KG1 (cell line): ENCODE results near the gene METRNL.
"Not testable (repeated sequence)": the region's sequence is repeated elsewhere in the genome, so short reads cannot be mapped to it uniquely, and the experiment has no call there.

Experiments used
- DNase-seq: peaks from one replicate; lab custom pipeline; 2025; lab: John Stamatoyannopoulos, UW

METRNL gene

DNA sequence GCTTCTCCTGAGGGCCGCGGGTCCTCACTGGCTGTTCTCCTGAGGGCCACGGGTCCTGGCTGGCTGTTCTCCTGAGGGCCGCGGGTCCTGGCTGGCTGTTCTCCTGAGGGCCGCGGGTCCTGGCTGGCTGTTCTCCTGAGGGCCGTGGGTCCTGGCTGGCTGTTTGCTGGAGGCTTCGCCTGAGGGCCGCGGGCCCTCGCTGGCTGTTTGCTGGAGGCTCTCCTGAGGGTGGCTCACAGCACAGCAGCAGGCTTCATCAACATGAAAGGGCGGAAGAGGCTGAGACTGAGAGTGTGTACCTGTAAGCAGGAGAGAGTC, 60.8 kb downstream of the METRNL start:
- DNase-seq = not testable (repeated sequence)

DNA sequence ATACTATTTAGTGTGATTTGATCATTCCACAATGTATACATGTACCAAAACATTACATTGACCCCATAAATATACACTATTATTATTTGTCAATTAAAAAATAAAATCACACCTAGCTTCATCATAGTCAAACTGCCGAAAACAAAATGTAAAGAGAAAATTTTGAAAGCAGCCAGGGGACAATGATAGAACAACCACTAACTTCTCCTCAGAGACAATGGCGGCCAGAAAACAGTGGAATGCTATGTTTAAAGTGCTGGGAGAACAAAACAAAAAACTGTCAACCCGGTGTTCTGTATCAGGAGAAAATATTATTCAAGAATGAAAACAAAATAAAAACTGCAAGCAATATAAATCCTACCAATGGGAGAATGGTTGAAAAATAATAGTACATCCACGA, 63.2 kb downstream of the METRNL start:
- DNase-seq = no peak

DNA sequence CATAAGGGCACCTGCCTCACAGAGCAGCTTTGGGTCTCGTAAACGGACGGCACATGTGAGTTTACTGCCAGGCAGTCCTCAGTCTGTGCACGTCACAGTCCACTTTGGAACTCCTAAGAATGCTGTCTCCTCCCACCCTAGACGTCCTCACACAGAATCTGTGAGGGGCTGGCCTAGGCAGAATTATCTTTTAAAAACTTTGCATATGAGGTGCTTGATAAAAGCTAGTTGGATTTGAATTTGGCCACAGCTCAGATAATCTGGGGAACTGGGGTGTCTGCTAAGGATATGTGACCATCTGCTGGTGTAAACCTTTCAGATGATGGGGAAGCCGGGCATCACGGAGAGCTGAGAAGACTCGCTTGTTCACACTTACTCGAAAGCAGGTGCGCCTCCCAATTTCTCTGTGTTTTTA, 64.4 kb downstream of the METRNL start:
- no peak for DNase-seq
